KBM-7 (cell line): ENCODE data around the gene OR1S1.
"Not testable (repeated sequence)": the region's sequence is repeated elsewhere in the genome, so short reads cannot be mapped to it uniquely, and the experiment has no call there.

Experiments
- DNase-seq: peaks from one replicate; pipeline ENCODE4 v3.0.0-alpha.2; 2015
- in situ Hi-C: fragments of 300-500 bp; cut with MboI; formaldehyde crosslinking; loops from 2 replicates; pipeline ENCODE4 v1.14.3; 2020; ENCODE audit warnings: low sequenced_read_pairs, low pct_unique_long_range_greater_than_20kb, mixed read lengths

The OR1S1 gene

DNA sequence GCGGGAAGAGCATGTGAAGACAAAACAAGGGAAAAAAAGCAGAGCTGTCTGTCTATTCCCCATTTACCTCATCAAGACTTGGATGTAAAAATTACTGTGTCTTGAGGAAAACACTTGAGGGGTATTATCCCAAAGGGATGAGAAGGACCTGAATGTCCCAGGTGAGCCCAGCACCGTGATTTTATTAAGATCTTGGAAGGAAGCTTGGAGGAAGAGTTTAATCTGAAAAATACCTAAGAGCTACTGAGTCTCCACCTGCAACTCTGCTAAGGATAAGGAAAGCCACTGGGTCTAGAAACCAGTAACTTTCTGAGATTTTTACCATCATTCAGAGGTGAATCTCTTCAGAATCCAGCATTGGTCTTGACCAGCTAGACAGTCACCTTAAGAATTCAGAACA, at the start of gene OR1S1:
Gene OR1S1, plus strand, starts transcription at position 301 of the 400 bp plus-strand sequence.
- in situ Hi-C loops, DNase-seq: not testable (repeated sequence)

- DNase-seq, result no peak
- in situ Hi-C loops, result no loop called here
Measured at GRCh38 chr11:58164389-58164788, 48.1 kb upstream of the OR1S1 start.

DNA sequence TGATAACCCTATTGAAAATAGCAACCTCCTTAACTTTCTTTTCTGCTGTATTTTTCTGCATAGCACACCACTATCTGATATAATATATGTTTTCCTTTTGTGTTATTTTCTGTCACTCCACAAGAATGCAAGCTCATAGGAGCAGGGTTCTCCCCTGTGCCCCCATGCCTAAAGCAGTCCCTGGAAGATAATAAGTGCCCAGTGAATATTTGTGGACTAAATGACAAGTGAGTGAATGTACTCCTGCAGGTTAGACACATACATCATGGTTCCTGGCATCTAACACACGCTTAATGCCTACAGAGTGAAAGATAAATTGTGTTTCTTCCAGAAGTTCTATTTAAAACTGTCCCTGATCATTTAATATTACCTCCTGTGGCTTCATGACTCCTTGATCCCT, 47.5 kb upstream of the OR1S1 start:
- no peak for DNase-seq
- in situ Hi-C loops, result no loop called here

DNA sequence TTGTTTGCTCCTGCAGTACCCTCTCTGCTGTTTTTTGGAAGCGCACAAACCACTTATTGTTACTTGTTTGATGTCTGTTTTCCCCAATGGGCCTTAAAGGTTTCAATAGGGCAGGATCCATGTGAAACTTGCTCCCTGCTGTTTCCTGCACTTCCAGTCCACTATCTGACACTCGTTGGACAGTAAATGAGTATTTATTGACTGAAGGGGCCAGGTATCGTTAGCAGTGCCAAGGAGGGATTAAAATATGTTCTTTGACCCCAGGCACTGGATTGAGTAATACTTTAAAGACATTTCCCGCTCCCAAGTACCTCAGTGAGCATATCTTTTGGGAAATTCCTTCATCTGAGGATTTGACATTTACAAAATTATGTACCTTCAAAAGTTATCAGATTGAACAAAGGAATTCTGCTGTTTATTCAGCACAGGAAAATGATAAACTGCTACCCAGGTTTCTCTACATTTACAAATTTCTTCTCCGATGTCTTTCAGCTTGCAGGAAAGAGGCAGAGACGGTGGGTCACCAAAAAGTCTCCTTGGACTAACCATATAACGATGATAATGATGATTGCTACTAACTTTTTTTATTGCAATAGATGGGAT, 46.9 kb upstream of the OR1S1 start:
- DNase-seq, result no peak
- in situ Hi-C loops, result no loop called here

- in situ Hi-C loops, result no loop called here
- DNase-seq, result no peak
Measured at GRCh38 chr11:58177409-58178054, 35.0 kb upstream of the OR1S1 start.

GRCh38 chr11:58178444-58178843, 34.1 kb upstream of the OR1S1 start:
- DNase-seq, result no peak
- in situ Hi-C loops, result no loop called here

DNA sequence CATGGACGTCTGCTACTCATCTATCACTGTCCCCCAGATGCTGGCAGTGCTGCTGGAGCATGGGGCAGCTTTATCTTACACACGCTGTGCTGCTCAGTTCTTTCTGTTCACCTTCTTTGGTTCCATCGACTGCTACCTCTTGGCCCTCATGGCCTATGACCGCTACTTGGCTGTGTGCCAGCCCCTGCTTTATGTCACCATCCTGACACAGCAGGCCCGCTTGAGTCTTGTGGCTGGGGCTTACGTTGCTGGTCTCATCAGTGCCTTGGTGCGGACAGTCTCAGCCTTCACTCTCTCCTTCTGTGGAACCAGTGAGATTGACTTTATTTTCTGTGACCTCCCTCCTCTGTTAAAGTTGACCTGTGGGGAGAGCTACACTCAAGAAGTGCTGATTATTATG, 32.9 kb upstream of the OR1S1 start:
- DNase-seq, result no peak
- in situ Hi-C loops, result no loop called here

DNA sequence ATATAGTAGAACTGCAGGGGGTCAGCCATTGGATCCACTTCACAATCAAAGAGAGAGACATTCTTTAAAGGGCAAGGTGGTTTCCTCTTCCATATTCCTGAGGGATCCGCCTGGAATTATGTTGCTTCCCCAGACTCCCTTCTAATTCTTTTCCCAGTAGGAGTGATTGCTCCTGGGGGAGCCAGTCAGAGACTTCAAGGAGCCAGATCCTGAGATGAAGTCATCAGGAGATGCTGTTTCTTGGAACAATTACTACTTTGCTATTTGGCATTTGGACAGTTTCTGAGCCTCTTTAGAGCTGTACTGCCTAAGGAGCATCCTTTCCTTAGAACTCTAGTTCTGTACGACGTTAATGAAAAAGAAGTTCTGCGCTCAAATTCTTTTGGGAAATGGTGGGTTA, 25.6 kb upstream of the OR1S1 start:
- no peak for DNase-seq
- in situ Hi-C loops, result no loop called here

DNA sequence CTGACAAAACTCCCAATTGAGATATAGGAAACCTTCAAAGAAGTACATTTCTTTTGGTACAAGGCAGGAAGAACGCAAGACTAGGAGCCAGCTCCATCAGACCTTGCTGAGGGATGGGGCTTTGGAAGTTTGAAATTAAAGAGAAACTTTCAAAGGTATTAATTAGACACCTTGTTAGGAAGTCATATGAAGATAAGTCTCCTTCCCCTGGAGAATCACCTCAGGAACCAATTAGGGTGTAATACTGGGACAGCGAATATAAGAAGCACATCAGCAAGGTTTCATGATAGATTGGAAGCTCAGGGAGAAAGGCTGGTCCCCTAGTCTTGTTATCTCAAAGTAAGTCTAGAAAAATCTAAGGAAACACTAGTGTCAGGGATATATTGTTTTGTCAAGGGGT, 23.8 kb upstream of the OR1S1 start, which contains the start of gene OR9Q2:
Gene OR9Q2, plus strand, starts transcription at position 301 of the 400 bp plus-strand sequence. CDS start 1,421 bp downstream, outside the sequence.
- in situ Hi-C loops, result no loop called here
- no peak for DNase-seq

DNA sequence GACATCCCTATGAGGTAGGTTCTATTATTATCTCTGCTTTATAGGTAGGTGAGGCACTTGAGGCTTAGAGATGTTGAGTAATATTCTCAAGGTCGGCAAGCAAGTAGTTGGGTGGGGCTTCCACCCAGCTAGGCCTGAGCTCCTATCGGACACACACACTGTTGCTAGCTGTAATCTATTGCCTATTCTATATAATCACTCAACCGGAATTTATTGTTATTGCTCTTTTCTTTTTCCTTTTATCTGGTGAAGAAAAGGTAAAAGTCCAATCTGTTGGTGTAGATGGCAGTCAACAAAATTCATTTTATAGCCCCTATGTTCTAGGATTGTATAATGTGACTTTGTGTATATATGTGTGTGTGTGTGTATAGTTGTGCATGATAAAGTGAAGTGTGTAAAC, 20.3 kb upstream of the OR1S1 start:
- DNase-seq, result no peak
- in situ Hi-C loops, result no loop called here

- in situ Hi-C loops, result no loop called here
- no peak for DNase-seq
Measured at GRCh38 chr11:58193391-58193790, 19.1 kb upstream of the OR1S1 start.

- DNase-seq, result no peak
- in situ Hi-C loops, result no loop called here
Measured at GRCh38 chr11:58195939-58196338, 16.6 kb upstream of the OR1S1 start.

- no peak for DNase-seq
- in situ Hi-C loops, result no loop called here
Measured at GRCh38 chr11:58199271-58199670, 13.2 kb upstream of the OR1S1 start.

GRCh38 chr11:58204042-58204441, 8.5 kb upstream of the OR1S1 start, which contains the start of gene OR1S2:
OR1S2 (minus strand) TSS chr11:58204142; CDS start chr11:58204142, 0 bp downstream.
- in situ Hi-C loops, result no loop called here

DNA sequence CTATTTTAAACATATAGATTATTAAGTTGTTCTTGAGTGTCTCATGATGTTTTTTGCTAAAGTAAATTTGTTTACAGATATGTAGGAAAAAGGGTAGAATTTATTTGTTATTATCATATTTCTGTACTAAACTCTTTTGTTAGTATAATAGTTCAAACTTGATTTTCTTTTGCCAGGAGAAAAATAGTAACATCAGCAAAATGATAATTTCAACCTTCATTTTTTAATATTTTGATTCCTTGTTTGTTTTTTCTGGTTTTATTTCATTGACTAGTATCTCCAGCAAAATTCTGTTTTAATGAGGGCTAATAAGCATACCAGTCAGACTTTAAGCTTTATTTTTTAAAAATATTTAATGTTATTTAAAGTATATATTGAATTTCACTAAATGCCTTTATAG, 4.0 kb downstream of the OR1S1 start:
- in situ Hi-C loops, result no loop called here

More at GRCh38 chr11:58204042-58204441, 8.5 kb upstream of the OR1S1 start, which contains the start of gene OR1S2:
- no peak for DNase-seq

DNA sequence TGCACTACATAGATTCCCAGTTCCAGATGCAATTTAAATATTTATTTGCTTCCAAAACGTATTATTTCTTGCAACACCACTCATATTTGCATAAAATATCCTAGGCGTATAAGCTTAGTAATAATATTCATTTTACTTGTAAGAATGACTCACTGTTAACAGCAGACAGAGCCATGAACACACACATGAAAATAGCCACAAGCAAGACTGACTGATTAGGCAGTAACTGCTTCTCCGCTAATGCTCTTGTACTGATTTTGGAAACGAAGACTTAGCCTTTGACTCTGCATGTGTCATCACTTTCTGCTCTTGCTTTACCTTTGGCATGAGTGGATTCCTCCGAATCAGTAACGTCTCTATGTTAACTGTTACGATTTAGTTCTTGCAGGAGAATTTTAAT, 10.2 kb downstream of the OR1S1 start:
- DNase-seq, result no peak

More for the DNA sequence above, 4.0 kb downstream of the OR1S1 start:
- DNase-seq, result no peak

DNA sequence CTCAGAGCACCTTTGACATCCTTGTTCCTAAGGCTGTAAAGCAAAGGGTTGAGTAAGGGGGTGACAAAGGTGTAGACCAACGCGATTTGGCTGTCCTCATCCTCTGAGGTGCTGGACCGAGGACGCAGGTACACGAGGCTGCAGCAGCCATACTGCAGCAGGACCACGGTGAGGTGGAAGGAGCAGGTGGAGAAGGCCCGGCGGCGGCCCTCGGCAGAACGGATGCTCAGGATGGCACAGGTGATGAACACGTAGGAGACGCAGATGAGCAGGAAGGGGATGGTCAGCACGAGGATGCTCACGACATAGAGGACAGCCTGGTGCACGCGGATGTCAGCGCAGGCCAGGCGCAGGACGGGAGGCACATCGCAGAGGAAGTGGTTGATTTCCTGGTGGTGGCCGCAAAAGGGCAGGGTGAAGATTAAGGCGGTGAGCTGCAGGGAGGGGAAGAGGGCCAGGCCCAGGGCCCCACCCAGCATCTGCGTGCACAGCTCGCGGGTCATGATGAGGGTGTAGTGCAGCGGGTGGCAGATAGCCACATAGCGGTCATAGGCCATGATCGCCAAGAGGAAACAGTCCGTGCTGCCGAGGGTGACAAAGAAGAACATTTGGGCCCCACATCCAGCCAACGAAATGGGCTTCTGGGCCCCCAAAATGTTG, 15.6 kb downstream of the OR1S1 start:
- no peak for DNase-seq
- in situ Hi-C loops, result no loop called here

More for the DNA sequence above, 10.2 kb downstream of the OR1S1 start:
- in situ Hi-C loops, result no loop called here

DNA sequence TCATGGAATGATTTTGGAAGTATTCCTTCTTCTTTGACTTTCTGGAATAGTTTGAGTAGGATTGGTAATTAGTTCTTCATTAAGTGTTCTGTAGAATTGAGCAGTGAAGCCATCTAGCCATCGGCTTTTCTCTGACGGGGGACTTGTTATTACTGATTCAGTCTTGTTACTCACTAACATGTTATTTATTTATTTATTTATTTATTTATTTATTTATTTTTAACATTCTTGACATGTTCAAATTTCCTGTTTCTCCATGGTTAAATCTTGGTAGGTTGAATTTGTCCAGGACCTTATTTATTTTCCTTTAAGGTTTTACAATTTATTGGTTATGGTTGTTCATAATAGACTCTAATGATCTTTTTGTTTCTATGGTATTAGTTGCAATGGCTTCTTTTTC, 31.4 kb downstream of the OR1S1 start:
- DNase-seq, result no peak
- in situ Hi-C loops, result no loop called here

GRCh38 chr11:58254936-58255335, 42.4 kb downstream of the OR1S1 start:
- no peak for DNase-seq
- in situ Hi-C loops, result no loop called here

DNA sequence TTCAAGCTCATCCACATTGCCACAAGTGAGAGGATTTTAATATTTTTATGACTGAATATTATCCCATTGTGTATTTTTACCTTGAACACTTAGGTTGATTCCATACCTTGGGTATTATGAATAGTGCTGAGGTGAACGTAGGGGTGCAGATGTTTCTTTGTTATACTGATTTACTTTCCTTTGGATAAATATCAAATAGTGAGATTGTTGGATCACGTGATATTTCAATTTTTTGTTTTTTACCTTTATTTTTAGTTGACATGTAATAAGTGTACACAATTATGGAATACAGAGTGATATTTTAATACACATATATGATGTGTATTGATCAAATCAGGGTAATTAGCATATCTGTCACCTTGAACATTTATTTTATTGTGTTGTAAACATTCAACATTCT, 47.5 kb downstream of the OR1S1 start:
- in situ Hi-C loops, result no loop called here
- DNase-seq, result no peak
